HCEC 1CT (cell line): ENCODE data around the gene TAS1R3.
A peak's percentile ranks its signal among the peaks of the same experiment; 100 is the strongest.

Experiments used
- DNase-seq: peaks from one replicate; pipeline ENCODE4 v3.0.0-alpha.2; 2017

Gene TAS1R3

GRCh38 chr1:1295154-1295923 lies 35.7 kb upstream of the TAS1R3 start:
- no peak for DNase-seq

GRCh38 chr1:1296070-1297061 lies 34.7 kb upstream of the TAS1R3 start:
- no peak for DNase-seq

GRCh38 chr1:1297802-1298424 lies 33.2 kb upstream of the TAS1R3 start:
- DNase-seq: no peak

GRCh38 chr1:1298861-1299685 lies 32.0 kb upstream of the TAS1R3 start:
- no peak for DNase-seq

- no peak for DNase-seq
Observed at GRCh38 chr1:1299686-1300351, 31.3 kb upstream of the TAS1R3 start.

GRCh38 chr1:1300352-1300739 lies 30.7 kb upstream of the TAS1R3 start:
- no peak for DNase-seq

GRCh38 chr1:1302006-1302430 lies 29.1 kb upstream of the TAS1R3 start:
- DNase-seq: no peak

- no peak for DNase-seq
Observed at GRCh38 chr1:1302951-1303509, 28.1 kb upstream of the TAS1R3 start.

GRCh38 chr1:1303736-1304135 lies 27.3 kb upstream of the TAS1R3 start:
- no peak for DNase-seq

- DNase-seq: peak; percentile 74
Observed at GRCh38 chr1:1304331-1305299, 26.5 kb upstream of the TAS1R3 start.

- peak; percentile 74 for DNase-seq
Observed at GRCh38 chr1:1305300-1306069, 25.6 kb upstream of the TAS1R3 start.

- DNase-seq: peak; percentile 25
Observed at GRCh38 chr1:1306070-1306660, 24.9 kb upstream of the TAS1R3 start.

GRCh38 chr1:1306661-1307260 lies 24.3 kb upstream of the TAS1R3 start:
- no peak for DNase-seq

GRCh38 chr1:1307261-1307922 lies 23.7 kb upstream of the TAS1R3 start:
- DNase-seq: no peak

GRCh38 chr1:1307923-1308755 lies 22.9 kb upstream of the TAS1R3 start, which contains the start of the genes ACAP3 and PUSL1:
Gene ACAP3, minus strand, starts transcription at chr1:1307930. Its CDS starts 115 bp downstream, at chr1:1307815.
Gene PUSL1, plus strand, starts transcription at chr1:1308597. Its CDS starts 47 bp downstream, at chr1:1308644.
- peak; percentile 92 for DNase-seq

- no peak for DNase-seq
Observed at GRCh38 chr1:1308756-1309250, 22.3 kb upstream of the TAS1R3 start.
